Gastrocnemius medialis (tissue), 4 donors: ENCODE data around the gene ZFP92.

ENCODE experiments used
- POLR2A ChIP-seq, 2 donors: fragments of 450-650 bp; IDR thresholded peaks; one replicate each; pipeline ENCODE4 v1.6.1; 2017; ENCODE audit warnings: antibody characterized with exemption in 2 of 2, mild to moderate bottlenecking in 2 of 2, moderate library complexity in 2 of 2
- TF ChIP-seq, protein P1 (sequence below), 5 experiments: fragments of 450-650 bp in 3 of 5; fragments of 200-600 bp in 2 of 5; sonication (generic) in 2 of 5; IDR thresholded peaks in 4 of 5; conservative IDR thresholded peaks in 1 of 5; 1 replicate in 4 of 5; 2 replicates in 1 of 5; pipeline ENCODE4 v1.5.1; 2016 to 2019; ENCODE audit warnings: antibody characterized with exemption in 5 of 5, mild to moderate bottlenecking in 3 of 5, moderate library complexity in 3 of 5

DNA sequence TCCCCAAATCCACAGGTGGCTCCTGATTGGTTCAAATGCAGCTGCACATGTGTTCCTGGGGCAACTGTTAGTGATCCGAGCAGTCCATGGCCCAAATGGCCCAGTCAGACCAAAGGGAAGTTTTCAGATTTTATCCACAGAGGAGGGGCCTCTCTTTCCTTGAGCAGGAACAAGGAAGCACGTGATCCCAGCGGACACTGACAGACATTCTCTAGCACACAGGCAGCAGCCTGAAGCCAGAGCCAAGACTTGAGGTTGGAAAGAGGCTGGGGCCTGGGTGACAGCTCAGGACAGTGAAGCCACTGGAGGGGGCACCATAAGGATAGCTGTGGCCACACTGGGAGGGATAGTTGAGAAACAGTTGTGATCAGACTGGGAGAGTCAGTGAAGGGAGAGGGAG lies 3.5 kb upstream of the ZFP92 start:
- TF ChIP-seq, protein P1, sequence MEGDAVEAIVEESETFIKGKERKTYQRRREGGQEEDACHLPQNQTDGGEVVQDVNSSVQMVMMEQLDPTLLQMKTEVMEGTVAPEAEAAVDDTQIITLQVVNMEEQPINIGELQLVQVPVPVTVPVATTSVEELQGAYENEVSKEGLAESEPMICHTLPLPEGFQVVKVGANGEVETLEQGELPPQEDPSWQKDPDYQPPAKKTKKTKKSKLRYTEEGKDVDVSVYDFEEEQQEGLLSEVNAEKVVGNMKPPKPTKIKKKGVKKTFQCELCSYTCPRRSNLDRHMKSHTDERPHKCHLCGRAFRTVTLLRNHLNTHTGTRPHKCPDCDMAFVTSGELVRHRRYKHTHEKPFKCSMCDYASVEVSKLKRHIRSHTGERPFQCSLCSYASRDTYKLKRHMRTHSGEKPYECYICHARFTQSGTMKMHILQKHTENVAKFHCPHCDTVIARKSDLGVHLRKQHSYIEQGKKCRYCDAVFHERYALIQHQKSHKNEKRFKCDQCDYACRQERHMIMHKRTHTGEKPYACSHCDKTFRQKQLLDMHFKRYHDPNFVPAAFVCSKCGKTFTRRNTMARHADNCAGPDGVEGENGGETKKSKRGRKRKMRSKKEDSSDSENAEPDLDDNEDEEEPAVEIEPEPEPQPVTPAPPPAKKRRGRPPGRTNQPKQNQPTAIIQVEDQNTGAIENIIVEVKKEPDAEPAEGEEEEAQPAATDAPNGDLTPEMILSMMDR (IDR thresholded peaks at IDR 0.05 in 4 of 5, conservative IDR thresholded peaks at IDR 0.05 in 1 of 5): no peak
- TF ChIP-seq POLR2A (IDR thresholded peaks at IDR 0.05): no peak
